Esophagus squamous epithelium (tissue), 5 donors: Measurements from ENCODE around the gene RNASE8. TPM values are rescaled to one million over a fixed set of nuclear protein-coding genes. Genes with fewer than 3 reads are reported as not detected.

Experiments
- DNase-seq: peaks from one replicate; lab custom pipeline; 2025; lab: John Stamatoyannopoulos, UW
- H3K27ac ChIP-seq, 4 donors: fragments of 200-600 bp; sonication (generic); one replicate each; pipeline ENCODE4 v1.5.1; 2016 to 2019; ENCODE audit warnings: mild to moderate bottlenecking in 1 of 4
- H3K27me3 ChIP-seq, 4 donors: fragments of 200-600 bp; sonication (generic); 1 replicate in 3 of 4; 2 replicates in 1 of 4; pipeline versions ENCODE4 v1.5.1 to v1.6.0; 2017 to 2021; ENCODE audit warnings: antibody characterized with exemption in 1 of 4
- H3K36me3 ChIP-seq, 3 donors: fragments of 200-600 bp; sonication (generic); one replicate each; pipeline ENCODE4 v1.5.1; 2016 to 2019
- H3K4me1 ChIP-seq, 3 donors: fragments of 200-600 bp; sonication (generic); one replicate each; pipeline ENCODE4 v1.5.1; 2017 to 2019
- H3K4me3 ChIP-seq, 4 donors: fragments of 200-600 bp; sonication (generic); 1 replicate in 3 of 4; 2 replicates in 1 of 4; pipeline ENCODE4 v1.5.1; 2016 to 2019; ENCODE audit warnings: mild to moderate bottlenecking in 2 of 4, moderate library complexity in 1 of 4
- H3K9me3 ChIP-seq, 3 donors: fragments of 200-600 bp; sonication (generic); one replicate each; pipeline ENCODE4 v1.5.1; 2016 to 2019
- POLR2A ChIP-seq, 4 donors: fragments of 450-650 bp; IDR thresholded peaks; one replicate each; pipeline ENCODE4 v1.6.1; 2017; ENCODE audit warnings: antibody characterized with exemption in 4 of 4, mild to moderate bottlenecking in 4 of 4, moderate library complexity in 3 of 4
- WGBS, 2 donors: methylation state at CpG; one replicate each; pipeline ENCODE4 v1.1.5; 2018; 5-methylcytosine and 5-hydroxymethylcytosine counted together
- intact Hi-C: fragments of 100-400 bp; cut with DNase I; formaldehyde crosslinking; loops from one replicate; pipeline ENCODE4 v1.15.0; 2022
- total RNA-seq, 4 donors: library from RNA; depleted of rRNA; stranded (reverse); fragments of >200 nt; gene quantifications; one replicate each; pipeline ENCODE4 v1.1.0, GENCODE V29; 2016
- TF ChIP-seq, protein P1 (sequence below), 6 experiments: fragments of 450-650 bp in 4 of 6; fragments of 200-600 bp in 2 of 6; sonication (generic) in 2 of 6; IDR thresholded peaks; one replicate each; pipeline ENCODE4 v1.5.1; 2016 to 2019; ENCODE audit warnings: antibody characterized with exemption in 6 of 6, mild to moderate bottlenecking in 4 of 6, moderate library complexity in 4 of 6
- donor health status: DM: yes; HTN: yes; CAD: no.

RNASE8 gene
- total RNA-seq, 4 donors from 2014 or later: not detected

DNA sequence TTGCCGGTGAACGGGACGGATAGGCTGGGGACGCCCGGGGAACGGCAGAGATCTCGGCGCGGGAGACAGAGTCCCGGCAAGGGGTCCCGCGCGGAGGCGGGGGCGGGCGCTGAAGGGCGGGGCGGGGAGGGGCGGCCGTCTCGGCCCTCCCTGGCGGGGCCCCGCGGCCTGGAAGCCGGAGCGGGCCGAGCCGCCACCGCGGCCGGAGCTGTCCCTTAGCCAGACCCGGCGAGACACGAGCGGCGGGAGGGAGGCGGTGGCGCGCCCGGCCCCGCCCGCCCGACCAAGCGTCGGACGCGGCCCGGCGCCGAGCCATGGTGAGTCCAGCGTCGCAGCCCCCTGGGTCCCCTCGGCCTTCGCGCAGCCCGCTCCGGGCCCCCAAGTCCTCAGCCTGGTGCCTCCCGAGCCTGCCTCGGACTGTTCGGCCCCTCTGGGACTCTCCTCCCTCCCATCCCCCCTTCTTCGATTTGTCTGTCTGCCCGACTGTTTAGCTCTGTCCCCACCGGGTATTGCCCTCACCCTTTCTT, 12.5 kb downstream of the RNASE8 start, which contains the start of gene ARHGEF40:
TSS of gene ARHGEF40 (plus strand) at position 222 of the 527 bp plus-strand sequence. CDS start at position 315, 93 bp downstream.
- 1% methylated on average over 13 to 30 of the region's 63 CpGs for WGBS, 2 donors
- peak within 1 kb of the TSS; percentile 45 to 85 (median 66) for H3K4me3 ChIP-seq
- H3K4me1 ChIP-seq: peaks cover 23 to 49% (median 29%) of the 10 kb centered on the region in 3 donors
- TF ChIP-seq, protein P1, sequence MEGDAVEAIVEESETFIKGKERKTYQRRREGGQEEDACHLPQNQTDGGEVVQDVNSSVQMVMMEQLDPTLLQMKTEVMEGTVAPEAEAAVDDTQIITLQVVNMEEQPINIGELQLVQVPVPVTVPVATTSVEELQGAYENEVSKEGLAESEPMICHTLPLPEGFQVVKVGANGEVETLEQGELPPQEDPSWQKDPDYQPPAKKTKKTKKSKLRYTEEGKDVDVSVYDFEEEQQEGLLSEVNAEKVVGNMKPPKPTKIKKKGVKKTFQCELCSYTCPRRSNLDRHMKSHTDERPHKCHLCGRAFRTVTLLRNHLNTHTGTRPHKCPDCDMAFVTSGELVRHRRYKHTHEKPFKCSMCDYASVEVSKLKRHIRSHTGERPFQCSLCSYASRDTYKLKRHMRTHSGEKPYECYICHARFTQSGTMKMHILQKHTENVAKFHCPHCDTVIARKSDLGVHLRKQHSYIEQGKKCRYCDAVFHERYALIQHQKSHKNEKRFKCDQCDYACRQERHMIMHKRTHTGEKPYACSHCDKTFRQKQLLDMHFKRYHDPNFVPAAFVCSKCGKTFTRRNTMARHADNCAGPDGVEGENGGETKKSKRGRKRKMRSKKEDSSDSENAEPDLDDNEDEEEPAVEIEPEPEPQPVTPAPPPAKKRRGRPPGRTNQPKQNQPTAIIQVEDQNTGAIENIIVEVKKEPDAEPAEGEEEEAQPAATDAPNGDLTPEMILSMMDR (IDR thresholded peaks at IDR 0.05): no peak
- peak in 1 of 4 donors; percentile 19 for TF ChIP-seq POLR2A (IDR thresholded peaks at IDR 0.05)
- H3K27ac ChIP-seq: peak within 1 kb of the TSS; percentile 75 to 91 (median 86)
- no peaks in the 10 kb centered on the region for H3K9me3 ChIP-seq
- H3K36me3 ChIP-seq: peaks cover 0 to 17% (median 0%) of the 10 kb centered on the region in 3 donors
- intact Hi-C loops: no loop called here
- peaks cover 0 to 33% (median 0%) of the 10 kb centered on the region in 4 donors for H3K27me3 ChIP-seq
- no peak for DNase-seq

DNA sequence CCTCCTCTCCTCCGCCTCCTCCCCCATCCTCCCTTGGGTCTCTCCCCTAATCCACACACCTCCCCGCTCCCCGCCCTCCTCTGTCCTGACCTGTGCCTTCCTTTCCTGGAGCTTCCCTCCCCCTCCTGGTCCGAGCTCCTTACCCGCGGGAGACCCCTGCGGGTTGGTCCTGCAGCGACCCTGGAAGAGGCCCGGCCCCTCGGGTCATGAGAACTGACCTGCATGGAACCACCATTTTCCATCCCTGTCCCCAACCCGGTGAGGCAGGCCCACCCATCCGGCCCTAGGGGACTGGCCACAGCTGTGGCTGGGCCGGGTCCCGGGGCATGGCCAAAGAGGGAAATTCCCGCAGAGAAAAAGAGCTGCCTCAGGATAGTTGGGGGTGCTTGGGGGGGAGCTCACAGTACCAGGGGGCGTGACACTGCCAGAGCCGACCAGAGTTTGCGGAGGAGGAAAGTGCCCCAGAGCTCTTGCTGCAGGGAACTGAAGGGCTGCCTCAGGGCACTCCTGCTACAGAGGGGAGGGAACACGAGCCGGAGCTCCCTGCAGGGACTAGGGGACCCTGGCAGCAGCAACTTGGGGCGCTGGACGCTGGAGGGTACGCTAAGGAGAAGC, 13.1 kb downstream of the RNASE8 start:
- H3K4me1 ChIP-seq: peaks cover 23 to 49% (median 29%) of the 10 kb centered on the region in 3 donors
- intact Hi-C loops: no loop called here
- no peaks in the 10 kb centered on the region for H3K9me3 ChIP-seq
- WGBS, 2 donors: 0% methylated on average over 3 to 6 of the region's 23 CpGs
- H3K36me3 ChIP-seq: peaks cover 0 to 22% (median 0%) of the 10 kb centered on the region in 3 donors
- peak overlapping the region; percentile 75 to 91 (median 86) for H3K27ac ChIP-seq
- TF ChIP-seq, protein P1 (IDR thresholded peaks at IDR 0.05): no peak
- no peak for TF ChIP-seq POLR2A (IDR thresholded peaks at IDR 0.05)
- peaks cover 0 to 33% (median 0%) of the 10 kb centered on the region in 4 donors for H3K27me3 ChIP-seq
- DNase-seq: no peak
- H3K4me3 ChIP-seq: peak overlapping the region; percentile 45 to 85 (median 66)

DNA sequence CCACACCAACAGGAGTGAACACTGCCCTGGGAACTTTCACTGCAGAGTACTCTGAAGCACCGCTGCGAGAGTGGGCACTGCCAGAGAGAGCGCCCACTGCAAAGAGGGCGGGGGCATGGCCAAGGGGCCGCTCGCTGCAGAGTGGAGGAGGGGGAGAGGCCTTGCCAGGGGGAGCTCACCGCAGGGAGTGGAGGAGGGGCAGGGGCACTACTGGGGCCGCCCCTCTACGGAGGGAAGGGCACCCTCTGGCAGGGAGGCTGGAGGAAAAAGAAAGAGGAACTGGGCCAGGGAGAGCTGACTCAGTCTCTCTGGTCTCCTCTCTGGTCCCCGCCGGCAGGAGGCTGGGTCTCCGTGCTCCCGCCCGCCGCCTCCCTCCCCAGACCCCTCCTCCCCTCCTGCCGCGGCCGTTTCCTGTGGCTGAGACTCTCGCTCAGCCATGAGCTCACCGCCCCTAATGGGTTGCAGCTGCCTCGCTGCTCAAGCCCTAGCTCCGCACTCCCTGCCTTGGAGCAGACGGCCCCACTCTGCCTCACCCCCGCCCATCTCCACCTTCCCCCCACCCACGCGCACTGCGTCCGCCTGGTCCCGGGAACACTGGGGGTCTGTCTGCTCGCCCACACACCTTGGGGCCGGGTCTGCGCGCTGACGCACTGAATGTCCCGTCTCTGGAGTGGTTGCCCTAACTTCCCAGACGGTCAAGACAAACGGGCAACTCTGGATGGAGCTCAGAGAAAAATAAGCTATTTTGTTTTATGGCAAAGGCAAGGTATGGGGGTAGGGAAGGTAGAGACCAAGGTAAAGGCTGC, 13.8 kb downstream of the RNASE8 start:
- intact Hi-C loops: no loop called here

DNA sequence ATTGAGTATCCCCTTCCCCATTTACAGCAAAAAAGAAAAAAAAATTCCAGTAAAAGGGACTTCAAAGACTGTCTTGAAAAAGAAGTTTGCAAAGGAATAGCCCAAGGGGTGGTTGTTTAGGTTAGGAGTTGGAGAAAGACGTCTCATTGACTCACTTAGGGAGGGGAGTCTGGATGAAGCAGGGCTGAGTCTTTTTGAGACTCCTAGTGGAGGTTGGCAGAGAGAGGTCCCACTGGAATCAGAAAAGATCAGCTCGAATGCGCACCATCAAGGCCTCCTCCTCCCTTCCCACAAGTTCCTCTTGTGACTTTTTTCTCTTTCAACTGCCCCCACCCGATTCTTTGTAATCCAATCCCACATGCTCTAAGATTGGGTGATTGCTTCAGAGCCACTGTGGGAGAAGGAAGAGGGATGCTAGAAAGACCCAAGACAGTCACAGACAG, 14.4 kb downstream of the RNASE8 start:
- Histone ChIP-seq H3K27ac (peak overlapping the region; percentile 45 to 91 (median 86)), H3K4me3 (peak overlapping the region in 3 of 4 donors; percentile 60 to 85 (median 71)), H3K36me3 (peaks cover 0 to 36% (median 7%) of the 10 kb centered on the region in 3 donors), H3K9me3 (no peaks in the 10 kb centered on the region), H3K27me3 (peaks cover 0 to 33% (median 0%) of the 10 kb centered on the region in 4 donors), H3K4me1 (peaks cover 23 to 49% (median 29%) of the 10 kb centered on the region in 3 donors)
- TF ChIP-seq POLR2A (IDR thresholded peaks at IDR 0.05): no peak
- TF ChIP-seq, protein P1 (IDR thresholded peaks at IDR 0.05): no peak
- 42 to 45% methylated on average over 4 of the region's 4 CpGs for WGBS, 2 donors
- intact Hi-C loops: no loop called here
- no peak for DNase-seq

More for the DNA sequence above, 13.8 kb downstream of the RNASE8 start:
- no peak for DNase-seq
- H3K27ac ChIP-seq: peak overlapping the region; percentile 75 to 91 (median 86)
- H3K9me3 ChIP-seq: no peaks in the 10 kb centered on the region
- 0% methylated on average over 4 of the region's 37 CpGs for WGBS, 2 donors
- peak overlapping the region; percentile 45 to 85 (median 66) for H3K4me3 ChIP-seq
- peak in 1 of 4 donors; percentile 19 for TF ChIP-seq POLR2A (IDR thresholded peaks at IDR 0.05)
- TF ChIP-seq, protein P1 (IDR thresholded peaks at IDR 0.05): no peak
- peaks cover 0 to 29% (median 3%) of the 10 kb centered on the region in 3 donors for H3K36me3 ChIP-seq
- peaks cover 23 to 49% (median 29%) of the 10 kb centered on the region in 3 donors for H3K4me1 ChIP-seq
- H3K27me3 ChIP-seq: peaks cover 0 to 33% (median 0%) of the 10 kb centered on the region in 4 donors
